Measurements from ENCODE around the gene MRC1.

Gene MRC1

DNA sequence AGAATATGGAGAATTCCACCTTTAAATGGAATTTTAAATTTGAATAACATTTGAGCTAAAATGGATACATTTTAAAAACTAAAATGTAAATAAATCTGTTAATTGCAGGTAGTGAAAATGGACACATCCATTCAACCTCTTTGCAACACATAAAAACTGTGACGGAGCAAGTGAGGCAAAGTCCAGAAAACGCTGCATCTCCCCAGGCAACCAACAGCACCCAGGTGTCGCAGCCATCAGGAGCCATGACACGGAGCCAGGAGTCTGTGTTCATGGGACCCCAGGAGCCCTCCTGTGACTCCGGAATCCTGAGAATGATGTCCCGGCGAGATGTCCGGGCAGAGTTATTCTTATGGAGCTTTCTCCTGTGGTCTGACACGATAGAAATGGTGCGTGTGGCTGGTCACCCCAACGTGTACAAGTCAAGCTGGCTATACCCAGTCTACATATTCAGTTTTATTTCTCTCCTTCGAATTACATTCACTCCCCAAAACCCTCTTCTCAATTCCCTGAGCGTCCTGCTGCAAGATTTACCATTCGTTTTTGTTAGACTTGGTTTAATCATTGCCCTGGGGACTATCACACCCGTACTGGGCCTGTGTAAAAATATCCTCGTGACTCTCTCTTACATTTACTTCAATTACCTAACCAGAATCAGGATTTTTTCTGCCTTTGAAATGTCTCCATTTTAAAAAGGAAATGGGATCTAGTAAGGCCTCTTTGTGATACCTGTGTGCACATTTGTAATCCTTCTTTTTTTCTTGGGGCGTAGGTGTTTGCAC lies 13.1 kb upstream of the MRC1 start:
- no peak for DNase-seq (ENCODE audit: low spot score)

DNA sequence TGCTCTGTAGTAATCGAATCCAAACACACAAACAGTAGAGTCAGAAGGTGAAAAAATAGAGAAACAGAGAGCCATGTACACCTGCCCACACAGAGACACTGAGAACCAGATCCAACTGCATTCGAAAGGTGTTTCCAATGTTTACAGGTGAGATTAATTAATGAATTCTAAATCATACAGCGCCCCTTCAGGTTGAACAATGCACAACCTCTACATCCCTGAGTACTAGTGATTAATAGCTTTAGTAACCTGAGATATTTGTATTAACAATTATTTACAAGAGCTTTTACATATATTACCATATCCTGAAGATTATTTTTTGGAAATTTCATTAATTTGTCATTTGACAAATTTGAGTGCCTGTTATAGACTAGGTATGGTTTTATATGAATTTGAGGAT lies 7.6 kb upstream of the MRC1 start:
- no peak for DNase-seq (ENCODE audit: low spot score)

DNA sequence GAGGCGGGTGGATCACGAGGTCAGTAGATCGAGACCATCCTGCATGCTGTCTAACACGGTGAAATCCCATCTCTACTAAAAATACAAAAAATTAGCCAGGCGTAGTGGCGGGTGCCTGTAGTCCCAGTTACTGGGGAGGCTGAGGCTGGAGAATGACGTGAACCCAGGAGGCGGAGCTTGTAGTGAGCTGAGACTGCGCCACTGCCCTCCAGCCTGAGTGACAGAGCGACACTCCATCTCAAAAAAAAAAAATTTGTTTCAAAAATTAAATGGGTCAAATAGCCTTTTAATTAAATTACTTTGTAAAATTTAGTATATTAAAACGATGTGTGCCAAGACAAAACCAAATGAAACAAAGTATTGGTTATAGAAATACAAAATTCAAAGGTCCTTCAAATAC lies 6.8 kb upstream of the MRC1 start:
- no peak for DNase-seq (ENCODE audit: low spot score)

DNA sequence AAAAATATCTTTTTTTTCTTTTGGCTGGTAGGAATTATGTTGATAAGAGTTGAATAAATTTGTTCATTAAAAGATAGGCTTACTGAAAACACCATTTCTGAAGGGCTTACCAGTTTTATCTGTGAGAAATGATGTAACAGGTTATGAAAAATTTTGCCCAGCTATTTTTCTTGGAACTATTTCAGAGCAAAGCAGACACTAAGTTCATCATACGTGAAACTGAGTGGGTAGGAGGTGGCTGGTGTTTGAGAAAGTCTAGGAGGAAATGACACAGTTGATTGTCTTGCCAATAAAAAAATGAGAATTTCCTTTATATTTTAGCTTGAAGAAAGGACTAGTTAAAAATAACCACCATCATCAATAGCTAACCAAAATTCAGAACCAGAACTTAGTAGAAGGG lies 6.2 kb upstream of the MRC1 start:
- DNase-seq (ENCODE audit: low spot score), result no peak

DNA sequence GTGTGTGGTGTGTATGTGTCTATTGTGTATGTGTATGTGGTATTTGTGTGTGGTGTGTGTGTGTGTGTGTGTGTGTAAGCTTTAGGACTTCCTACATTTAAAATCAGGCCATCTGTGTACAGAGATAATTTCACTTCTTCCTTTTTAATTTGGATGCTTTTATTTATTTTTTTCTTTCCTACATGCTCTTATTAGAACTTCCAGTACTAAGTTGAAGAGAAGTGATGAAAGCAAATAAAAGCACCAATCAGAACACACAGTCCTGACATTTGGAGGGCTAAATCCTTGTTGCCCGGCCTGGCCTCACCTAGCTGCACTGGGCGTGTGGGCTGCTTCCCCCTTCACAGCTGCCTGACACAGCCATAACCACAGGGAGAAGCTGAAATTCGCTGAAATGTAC lies 3.8 kb upstream of the MRC1 start:
- no peak for DNase-seq (ENCODE audit: low spot score)

DNA sequence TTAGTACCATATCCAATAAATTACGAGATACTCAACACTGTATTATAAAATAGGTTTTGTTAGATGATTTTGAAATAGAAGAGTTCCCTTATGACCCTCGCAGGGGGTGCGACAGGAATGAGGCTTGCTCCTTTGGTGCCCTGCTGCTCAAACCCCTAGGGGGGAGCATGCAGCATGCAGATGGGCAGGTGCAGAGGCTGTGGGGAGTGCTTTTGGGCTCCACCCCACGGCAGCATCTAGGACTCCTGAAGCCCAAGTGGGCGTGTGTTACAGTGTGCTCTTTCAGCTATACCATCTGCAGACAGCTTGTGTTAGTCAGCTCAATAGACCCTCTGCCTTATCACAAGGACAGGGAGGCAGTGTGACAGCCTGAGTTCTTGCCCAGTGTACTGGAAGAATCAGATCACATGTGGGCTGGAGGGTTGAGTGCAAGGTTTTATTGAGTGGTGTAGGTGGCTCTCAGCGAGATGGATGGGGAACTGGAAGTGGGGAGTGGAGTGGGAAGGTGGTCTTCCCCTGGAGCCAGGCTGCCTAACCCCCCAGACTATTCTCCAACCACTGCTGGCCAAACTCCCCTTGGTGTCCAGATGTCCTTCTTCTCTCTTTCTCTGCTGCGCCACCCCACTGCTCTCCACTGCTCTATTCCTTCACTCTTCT lies 3.1 kb upstream of the MRC1 start:
- DNase-seq (ENCODE audit: low spot score), result peak; percentile 7

DNA sequence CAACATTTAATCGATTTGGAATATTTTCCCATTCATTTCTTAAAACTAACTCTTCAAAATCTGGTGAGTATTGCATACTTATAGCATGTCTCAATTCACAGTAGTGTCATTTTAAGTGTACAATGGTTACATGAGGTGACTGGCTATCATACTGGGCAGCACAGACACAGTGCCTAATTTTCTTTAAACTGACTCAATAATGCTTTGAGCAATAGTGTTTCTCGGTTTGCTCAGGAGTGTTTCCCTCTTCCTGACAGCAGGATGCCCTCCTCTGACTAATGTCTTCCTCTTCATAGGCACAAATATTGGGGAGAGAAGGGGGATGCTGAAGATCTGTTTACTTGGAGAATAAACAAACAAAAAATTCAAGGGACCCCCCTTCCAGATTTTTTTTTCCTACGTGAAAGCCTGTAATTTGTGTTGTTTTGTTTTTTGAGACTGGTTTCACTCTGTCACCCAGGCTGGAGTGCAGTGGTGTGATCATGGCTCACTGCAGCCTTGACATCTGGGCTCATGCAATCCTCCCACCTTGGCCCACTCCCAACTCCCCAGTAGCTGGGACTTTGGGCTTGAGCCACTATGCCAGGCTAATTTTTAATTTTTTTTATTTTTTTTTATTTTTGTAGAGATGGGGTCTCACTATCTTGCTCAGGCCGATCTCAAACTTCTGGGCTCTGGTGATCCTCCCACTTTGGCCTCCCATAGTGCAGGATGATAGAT lies 2.2 kb downstream of the MRC1 start:
- no peak for DNase-seq (ENCODE audit: low spot score)

DNA sequence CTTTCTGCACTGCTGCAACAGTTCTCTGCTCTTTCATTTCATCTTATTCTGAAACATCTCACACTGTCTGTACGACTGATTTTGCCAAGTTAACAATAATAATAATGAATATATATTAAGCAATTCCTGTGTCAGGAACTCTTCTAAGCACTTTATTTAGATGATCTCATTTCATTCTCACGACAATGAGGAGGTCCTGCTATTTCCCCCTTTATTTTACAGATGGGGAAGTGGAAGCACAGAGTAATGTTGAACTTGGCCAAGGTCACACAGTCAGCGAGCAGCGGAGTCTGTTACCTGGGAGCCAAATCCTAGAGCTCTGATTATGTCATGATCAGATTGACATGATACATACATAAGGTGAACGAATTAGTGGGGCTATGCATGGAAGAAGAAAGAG lies 5.8 kb downstream of the MRC1 start:
- no peak for DNase-seq (ENCODE audit: low spot score)

DNA sequence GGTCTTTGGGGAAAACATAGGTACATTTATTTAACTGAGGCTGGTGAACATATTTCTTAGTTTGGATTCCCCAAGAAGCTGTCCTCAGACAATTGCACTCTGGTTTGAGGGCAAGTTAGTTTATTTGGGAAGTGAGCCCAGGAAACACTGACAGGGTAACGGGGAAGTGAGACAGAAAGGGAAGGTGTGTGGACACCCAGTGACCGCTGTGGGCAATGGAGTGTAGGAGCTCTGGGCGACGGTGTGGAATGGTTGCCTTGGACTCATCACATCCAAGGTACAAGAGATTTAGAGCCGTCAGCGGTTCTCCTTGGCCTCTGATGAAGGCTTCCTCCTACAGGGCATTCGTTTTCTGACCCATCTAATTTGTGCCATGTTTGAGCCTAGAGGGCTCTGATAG lies 7.1 kb downstream of the MRC1 start:
- no peak for DNase-seq (ENCODE audit: low spot score)

DNA sequence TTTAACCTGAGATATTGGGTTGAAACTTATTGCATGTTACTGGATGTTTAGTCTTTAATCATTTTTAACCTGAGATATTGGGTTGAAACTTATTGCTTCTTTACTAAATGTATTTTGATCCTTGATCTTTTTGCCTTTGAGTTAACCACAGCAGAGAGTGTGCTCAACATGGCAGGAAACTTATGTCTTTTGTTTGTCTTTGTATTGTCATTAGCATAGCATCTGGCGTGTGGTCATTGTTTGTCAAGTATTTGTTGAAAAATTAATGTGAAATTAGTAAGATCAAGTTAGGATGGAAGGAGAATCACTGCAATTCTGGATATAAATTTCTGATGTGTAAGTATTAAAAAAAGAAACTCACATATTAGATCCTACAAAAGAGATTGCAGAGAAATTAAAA lies 8.2 kb downstream of the MRC1 start:
- no peak for DNase-seq (ENCODE audit: low spot score)

DNA sequence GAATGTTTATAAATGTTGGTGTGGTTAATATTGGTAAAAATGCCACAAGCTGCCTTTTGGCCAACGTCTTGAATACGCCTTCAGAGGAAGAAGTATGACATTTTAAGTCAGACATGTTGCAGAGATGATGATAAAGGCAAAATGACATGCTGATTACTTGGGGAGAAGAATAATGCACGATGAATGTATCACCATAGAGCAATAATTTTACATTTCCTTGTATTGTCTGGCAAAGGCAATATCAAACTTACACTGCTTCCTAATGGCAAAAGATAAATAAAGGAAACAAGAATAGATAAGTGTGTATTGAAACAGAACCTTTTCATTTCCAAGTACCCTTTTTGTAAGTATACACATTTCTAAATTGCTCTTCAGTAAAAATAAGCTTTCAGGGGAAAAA lies 8.6 kb downstream of the MRC1 start:
- DNase-seq (ENCODE audit: low spot score), result no peak

DNA sequence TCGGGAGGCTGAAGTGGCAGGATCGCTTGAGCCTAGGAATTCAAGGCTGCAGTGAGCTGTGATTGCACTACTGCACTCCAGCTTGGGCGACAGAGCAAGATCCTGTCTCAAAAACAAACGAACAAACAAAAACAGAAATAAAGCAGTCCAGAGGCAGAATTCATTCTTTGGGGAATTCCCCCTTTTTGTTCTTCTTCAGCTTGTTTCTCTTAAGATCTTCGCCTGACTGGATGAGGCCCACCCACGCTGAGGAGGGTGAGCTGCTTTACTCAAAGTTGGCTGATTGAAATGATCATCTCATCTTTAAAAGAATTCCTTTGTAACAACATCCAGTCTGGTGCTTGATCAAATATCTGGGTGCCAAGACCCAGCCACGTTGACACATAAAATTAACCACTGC lies 10.7 kb downstream of the MRC1 start:
- DNase-seq (ENCODE audit: low spot score), result no peak

DNA sequence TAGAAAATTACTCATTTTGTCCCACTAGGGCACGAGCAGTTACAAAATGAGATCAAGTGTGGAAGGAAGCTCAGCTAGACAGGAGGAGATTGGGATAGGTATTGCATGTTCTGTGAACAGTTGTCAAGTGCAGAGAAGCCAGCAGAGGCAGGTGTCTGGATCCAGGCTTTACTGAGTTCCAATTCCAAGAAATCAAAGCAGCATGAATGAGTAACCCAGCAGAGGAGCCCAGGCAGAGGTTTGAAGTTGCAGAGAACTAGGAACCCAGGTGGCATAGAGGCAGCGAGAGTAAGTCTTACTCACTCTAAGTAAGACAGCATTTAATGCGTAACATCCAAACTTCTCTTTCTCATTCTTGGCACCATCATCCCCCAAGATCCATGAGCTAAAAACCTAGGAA lies 11.8 kb downstream of the MRC1 start:
- DNase-seq (ENCODE audit: low spot score), result no peak

DNA sequence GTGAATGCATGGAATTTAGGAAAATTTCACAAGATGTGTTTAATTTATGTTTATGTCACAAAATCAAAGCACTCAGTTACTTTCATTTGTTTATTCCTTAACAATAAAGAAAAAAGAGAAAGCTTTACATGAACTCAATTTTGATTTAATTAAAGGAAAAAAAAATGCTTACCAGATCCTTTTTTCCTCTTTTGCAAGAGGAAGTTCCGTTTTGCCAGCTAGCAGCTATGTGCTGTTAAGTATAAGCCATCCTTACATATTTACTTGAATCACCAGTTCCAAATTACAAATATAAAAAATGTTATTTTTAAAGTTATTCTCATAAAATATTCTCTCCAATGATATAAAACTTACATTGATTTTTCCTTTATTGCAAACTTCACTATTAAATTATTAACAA lies 12.7 kb downstream of the MRC1 start:
- no peak for DNase-seq (ENCODE audit: low spot score)

DNA sequence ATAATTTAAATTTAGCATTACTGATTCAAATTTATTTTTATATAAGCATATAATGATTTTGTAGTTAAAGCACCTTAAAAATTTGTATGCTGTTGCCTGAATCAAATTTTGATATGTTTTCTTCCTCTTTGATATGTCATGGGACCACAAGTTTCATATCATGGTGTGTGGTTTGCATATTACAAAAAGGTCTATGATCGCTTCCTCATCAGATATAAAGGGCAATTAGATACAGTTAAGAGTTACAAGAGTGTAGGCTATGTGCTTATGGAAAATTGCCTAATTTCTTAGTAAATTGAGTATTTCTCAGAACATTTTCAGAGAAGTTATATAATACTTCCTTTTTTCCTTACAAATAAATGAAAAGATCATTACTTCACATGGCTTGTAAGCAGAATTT lies 22.2 kb downstream of the MRC1 start:
- no peak for DNase-seq (ENCODE audit: low spot score)

DNA sequence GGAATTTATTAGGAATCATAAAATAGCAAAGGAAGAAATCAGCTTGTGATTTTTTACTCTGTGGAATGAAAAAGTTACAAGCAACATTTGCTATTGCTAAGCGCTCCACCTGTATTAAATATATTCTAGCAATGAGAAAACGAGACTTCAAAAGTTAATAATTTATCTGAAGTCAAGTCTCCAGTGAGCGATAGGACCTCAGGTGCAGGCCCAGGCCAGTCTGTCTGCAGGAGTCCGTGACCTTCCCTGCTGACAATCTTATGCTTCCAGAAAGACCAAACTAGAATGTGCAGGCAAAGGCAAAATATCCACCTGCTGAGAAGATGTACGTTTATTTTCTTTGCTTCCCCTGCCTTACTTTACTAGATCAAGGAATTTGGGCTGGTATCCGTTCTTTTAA lies 22.7 kb downstream of the MRC1 start:
- no peak for DNase-seq (ENCODE audit: low spot score)

DNA sequence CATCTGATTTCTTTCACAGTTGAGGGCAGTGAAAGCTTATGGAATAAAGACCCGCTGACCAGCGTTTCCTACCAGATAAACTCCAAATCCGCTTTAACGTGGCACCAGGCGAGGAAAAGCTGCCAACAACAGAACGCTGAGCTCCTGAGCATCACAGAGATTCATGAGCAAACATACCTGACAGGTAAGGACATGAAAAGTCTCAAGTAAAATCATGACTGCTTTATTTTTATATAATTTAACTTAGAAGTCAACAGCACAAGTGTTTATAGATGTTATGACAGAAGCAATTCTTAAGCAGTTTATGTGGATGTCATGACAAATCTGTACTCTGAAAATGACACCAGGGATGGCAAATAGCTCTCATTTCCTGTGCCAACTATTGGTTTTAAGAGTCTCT lies 24.5 kb downstream of the MRC1 start:
- no peak for DNase-seq (ENCODE audit: low spot score)

DNA sequence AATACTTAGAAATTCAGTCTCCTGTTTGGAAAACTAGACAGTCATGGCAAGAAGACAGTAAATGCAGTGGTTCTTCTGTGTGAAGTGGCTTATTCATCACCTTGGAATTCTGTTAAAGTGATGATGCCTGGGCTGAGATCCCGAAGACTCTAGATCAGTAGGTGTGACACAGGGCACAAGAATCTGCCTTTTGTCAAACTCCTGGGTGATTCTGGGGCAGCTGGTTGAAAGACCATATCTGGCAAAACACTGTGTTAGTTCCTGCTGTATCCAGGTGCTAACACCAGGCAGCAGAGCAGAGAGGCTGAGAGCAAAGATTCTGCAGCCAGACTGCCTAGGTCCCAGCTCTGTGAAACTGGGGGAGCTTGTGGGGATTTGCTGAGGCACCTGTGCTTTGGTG lies 26.5 kb downstream of the MRC1 start:
- DNase-seq (ENCODE audit: low spot score), result no peak

DNA sequence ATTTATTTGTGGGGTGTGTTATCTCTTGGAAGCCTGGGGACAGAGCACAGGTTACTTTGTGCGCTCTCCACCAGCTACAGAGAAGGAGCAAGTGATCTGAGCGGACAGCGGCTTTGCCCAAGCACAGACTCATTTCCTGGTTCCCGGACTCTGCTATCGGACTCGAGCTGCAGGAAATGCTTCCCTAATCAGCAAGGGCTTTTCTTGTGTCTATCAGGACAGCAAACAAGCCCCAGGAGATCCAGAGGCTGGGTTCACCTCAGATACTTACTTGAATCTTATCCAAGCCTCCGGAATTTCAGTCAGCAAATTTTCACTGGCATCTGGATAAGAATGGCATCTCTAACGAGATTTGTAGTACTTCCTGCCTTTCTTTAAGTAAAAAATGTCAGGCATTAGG lies 27.8 kb downstream of the MRC1 start:
- DNase-seq (ENCODE audit: low spot score), result no peak

DNA sequence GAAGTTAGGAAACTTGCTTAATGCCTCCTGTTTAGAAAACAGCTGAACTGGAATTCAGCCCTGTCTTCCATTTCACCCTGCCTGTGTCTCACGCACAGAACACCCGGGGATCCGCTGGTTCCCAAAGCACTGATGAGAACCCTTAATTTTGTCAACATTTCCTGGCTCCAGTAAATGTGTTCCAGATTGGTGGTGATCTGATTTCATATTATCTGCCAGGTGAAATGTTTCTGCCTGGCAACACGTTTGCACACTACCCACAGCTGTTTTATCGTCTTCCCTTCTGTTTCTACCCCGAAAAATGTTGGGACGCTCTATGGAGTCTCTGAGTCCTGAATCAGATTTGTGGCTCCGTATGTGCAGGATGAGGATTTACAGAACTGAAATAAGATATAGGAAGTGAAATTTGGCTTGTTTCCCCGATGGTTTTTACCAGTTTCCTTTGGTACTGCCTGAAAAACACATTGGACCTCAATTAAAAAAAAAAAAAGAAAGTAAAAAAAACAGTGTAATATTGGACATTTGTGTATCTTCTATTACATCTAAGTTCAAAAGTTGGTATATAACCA lies 29.0 kb downstream of the MRC1 start:
- DNase-seq (ENCODE audit: low spot score), result no peak

DNA sequence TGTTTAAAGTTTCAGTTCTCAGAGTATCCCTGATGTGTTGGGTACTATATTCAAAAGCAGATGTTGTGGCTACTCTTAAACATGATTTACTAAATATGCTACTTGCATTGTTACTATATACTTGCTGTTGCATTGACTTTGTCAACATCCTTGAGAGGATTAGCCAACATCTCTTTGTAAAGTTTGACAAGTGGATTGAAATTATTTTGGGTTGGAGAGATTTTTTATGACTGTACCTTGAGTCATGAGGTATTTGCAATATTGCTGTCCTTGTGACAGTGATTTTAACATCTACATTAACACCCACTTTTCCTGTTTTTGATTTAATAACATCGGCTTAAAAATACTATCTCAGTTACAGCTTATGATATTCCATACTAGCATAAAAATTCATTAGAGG lies 31.9 kb downstream of the MRC1 start:
- DNase-seq (ENCODE audit: low spot score), result no peak

DNA sequence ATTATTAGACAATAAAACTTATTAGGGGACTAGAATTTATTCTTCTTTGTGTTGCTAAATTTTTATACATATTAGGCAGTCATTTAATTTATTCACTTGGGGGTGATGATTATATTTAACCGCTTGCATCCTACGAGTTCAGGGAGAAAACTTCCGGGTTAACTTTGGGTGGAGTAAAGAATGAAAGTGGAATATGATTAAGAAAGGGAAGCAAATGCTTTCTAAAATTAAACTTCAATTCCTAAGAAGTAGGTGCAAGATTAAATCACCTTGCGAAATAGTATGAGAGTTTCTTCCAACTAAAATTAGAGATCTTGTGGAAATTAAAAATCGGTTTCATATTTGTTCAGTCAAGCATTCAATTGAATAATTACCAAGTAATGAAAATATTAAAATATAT lies 33.5 kb downstream of the MRC1 start:
- DNase-seq (ENCODE audit: low spot score), result no peak
